ENCODE measurements around the gene WDR88.
"Not testable (repeated sequence)": the region's sequence is repeated elsewhere in the genome, so short reads cannot be mapped to it uniquely, and the experiment has no call there.

The WDR88 gene

DNA sequence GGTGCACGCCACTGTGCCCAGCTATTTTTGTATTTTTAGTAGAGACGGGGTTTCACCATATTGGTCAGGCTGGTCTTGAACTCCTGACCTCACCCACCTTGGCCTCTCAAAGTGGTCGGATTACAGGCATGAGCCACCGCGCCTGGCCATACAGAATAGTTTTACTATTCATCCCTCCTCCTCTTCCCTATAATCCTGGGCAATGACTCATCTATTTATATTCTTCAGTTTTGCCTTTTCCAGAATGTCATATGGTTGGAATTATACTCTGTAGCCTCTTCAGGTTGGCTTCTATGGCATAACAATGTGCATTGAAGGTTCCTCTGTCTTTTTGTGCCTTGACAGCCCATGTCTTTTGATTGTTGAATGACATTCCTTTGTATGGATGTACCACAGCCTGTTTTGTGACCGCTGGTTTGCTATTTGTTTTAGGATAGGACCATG, 40.0 kb downstream of the WDR88 start:
- no peak for DNase-seq (ENCODE audit: low spot score)

DNA sequence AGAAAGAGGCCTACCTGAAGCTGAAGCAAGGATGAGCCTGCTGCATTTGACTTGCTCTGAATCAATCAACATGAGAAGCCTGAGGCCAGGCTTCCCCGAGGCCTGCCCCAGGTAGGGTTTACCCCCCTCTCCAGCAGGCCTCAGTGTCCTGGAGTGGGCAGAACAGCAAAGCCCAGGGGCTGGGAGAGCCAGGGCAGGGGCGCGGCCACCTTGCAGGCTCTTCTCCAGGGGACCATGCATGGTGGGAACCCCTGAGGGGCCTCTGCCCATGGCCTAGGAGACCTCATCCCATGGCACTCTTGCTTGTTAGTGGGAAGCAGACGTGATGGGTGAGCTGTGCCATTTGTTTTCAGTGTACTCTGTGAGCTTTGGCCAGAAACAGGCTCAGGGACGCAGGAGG, 42.3 kb downstream of the WDR88 start:
- DNase-seq (ENCODE audit: low spot score), result no peak

DNA sequence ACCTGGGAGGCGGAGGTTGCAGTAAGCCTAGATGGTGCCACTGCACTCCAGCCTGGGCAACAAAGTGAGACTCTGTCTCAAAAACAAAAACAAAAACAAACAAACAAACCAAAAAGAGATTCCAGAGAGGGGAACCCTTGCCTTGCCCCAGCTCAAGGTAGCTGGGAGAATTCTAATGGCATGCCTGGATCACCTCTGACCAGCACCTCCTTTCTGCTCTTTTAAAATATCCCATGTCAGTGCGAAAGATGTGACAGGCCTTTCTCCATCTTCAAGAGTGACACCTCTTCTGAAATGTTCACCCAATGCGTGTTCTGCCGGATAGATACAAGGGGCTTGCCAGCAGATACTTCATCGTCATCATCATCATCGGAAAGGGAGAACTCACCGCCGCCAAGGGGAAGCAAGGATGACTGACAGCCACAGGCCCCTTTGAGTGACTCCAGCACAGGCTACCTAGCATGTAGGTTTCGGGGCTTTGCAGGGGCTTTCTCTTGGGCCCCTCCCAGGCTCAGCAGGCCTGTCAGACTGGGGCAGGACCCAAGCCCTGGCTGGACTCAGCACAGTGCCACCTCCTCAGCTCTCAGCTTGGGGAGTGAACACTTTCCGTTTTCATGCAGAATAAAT, 43.4 kb downstream of the WDR88 start:
- DNase-seq (ENCODE audit: low spot score), result no peak

DNA sequence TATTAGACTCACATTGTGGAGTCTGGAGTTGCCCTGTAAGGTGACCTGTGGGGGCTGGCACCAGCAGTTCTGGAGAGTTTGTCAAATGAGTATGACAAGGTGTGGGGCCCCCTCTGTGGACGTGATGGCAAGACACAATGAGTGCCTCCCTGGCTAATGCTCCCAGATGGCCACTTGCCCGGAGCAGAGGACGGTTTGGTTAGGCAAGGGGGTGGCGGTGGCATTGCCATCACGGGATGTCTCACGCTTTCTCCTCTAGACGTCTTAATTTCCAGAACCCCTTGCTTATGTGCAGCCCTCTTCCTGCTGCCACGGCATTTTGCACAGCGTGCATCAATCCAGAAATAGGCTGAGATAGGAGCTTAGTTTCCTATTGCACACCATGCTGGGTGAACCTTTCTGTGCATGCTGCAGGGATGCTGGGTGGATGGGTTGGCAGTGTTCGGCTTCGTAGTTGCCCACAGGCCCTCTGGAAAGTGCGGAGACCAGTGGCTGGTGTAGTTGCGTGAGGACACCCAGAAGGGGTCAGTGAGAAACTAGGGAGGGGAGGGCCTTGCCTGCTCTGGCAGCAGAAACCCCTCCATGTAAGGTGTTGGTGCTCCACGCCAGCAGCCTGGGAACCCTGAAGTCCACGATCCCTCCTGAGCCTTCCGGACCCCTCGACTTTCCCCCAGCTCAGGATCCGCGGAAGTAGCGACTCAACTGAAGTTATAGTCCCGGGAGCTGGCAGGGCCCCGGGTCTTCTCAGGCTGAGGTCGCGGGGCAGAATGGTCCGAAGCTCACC, 44.2 kb downstream of the WDR88 start:
- DNase-seq (ENCODE audit: low spot score), result no peak

DNA sequence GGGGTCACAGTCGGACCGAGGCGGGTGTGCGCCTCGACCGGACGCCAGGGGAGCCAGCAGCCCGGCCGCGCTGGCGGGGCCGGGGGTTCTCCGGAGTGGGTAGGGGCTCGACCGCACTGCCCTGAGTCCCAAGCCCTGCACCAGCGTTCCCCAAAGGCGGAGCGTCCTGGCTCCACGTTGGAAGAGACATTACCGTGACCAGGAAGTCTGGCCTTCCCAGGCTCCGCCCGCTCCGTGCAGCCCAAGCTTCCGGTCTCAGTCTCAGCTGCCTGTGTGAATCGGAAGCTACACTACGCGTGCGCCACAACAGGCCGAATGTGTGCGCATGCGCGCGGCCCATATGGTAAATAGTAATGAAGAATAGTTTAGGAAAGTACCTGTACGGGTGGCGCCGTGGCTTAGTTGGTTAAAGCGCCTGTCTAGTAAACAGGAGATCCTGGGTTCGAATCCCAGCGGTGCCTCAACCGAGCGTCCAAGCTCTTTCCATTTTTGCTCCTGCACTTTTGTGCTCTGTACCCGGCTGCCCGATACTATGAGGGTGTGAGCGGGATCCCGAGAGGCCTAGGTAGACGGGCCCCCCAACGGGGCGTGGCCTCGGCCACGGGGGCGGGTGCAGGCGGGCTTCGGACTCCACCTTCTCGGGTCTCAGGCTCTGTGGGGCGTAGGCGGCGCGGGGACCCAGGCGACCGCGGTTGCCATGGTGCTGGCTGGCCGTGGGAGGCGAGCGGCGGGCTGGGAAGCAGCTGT, 44.9 kb downstream of the WDR88 start:
- peak; percentile 96 for DNase-seq (ENCODE audit: low spot score)

DNA sequence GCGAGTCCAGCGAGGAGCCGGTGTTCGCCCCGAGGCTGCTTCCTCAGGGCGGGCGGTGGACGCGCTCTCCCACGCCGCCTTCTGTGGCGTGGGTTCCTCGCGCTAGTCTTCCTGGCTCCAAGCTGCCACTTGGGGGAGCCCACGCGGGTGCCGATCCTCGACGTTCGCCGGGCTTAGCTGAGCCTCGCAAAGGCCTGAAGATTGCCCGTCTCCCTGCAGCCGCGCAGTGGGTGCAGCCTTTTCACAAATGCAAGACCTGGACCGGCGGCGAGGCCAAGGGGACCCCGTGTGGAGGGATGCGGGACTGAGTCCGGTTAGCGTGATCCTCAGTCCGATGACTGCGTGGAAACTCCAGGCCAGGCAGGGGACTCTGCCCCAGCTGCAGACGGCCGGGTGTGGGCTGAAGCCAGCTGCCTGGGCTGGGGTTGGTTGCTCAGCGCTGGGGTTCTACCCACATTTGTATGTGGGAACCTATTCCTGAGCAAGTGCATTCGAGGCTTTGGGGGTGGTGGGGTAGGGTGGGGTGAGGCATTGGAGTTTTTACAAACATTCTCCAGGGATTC, 45.6 kb downstream of the WDR88 start:
- DNase-seq (ENCODE audit: low spot score), result no peak

DNA sequence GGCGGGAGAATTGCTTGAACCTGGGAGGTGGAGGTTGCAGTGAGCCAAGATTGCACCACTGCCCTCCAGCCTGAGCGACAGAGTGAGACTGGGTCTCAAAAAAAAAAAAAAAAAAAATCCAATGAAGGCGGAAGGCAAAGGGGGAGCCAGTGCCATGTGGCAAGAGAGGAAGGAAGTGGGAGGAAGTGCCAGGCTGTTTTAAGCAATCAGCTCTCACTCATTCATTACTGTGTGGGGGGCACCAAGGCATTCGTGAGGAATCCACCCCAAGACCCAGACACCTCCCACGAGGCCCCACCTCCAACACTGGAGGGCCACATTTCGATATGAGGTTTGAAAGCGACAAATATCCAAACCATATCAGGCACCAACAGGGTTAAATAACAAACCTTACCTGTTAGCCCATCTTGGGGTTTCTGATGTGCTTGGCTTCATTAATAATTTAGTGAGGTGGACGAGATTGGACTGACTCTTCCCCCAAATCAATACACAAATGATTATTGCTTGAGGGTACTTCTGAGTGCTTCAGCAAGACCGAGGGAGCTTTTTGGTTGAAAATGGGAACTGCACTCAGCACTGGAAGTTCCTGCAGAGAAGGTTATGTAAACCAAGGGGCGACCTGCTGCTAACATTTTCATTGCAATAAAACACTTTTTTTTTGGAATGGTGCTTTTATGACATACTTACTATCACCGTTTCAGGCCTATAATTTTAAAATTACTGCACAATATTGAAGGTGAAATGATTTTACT, 54.7 kb downstream of the WDR88 start:
- no peak for DNase-seq (ENCODE audit: low spot score)

DNA sequence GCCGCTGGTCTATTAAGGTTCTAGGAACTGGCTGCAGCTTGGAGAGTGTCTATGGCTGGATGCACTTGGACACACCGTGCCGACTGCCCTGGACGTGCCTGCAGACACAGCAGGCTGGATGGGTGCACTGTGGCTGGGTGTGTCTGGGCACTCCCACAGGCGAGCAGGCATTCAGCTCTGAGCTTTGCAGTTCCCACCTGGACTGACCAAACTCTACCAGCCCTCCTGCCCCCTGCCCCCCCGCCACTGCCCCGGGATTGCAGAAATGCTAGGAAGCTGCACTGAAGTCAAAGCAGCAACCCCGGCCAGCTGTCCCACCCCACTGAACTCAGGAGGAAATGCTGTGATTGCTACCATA, 55.2 kb downstream of the WDR88 start:
- no peak for DNase-seq (ENCODE audit: low spot score)

DNA sequence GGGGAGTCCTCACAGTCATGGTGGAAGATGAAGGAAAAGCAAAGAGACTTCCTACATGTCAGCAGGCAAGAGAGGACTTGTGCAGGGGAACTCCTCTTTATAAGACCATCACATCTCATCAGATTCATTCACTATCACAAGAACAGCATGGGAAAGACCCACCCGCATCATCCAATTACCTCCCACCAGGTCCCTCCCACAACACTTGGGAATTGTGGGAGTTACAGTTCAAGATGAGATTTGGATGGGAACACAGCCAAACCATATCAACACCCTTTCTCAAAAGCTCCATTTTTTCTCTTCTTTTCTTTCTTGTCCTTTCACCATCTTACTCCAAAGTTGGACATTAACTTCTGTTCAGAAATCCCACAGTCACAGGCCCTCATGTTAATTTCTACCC, 57.5 kb downstream of the WDR88 start:
- no peak for DNase-seq (ENCODE audit: low spot score)

DNA sequence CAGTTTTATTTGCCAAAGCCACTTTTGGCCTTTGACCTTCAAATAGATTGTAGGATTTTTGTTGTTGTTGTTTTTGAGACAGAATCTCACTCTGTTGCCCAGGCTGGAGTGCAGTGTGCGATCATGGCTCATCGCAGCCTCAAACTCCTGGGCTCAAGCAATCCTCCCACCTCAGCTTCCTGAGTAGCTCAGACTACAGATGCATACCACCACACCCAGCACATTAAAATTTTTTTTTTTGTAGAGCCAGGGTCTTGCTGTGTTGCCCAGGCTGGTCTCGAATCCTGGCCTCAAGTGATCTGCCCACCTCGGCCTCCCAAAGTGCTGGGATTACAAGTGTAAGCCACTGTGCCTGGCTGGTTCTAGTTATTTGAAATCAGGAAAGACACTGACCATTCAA, 59.2 kb downstream of the WDR88 start:
- DNase-seq (ENCODE audit: low spot score), result not testable (repeated sequence)

DNA sequence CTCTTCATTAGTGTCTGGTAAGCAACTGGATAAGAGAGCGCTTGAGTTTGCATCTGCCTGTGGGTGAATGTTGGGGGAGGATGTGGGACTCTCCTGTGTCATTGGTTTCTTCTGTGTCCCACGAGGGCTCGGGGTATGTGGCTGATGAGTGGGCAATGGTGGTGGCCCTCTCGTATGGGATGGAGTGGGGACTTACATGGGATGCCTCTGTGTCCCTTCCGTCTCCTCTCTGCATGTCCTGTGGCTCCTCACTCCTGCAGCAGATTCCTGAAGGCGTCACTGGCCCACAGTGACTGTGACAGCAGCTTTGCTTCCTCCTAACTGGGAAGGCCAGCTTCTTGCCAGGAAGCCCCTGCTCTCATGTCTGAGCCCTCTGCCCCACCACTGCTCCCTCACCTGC, 59.6 kb downstream of the WDR88 start:
- no peak for DNase-seq (ENCODE audit: low spot score)

DNA sequence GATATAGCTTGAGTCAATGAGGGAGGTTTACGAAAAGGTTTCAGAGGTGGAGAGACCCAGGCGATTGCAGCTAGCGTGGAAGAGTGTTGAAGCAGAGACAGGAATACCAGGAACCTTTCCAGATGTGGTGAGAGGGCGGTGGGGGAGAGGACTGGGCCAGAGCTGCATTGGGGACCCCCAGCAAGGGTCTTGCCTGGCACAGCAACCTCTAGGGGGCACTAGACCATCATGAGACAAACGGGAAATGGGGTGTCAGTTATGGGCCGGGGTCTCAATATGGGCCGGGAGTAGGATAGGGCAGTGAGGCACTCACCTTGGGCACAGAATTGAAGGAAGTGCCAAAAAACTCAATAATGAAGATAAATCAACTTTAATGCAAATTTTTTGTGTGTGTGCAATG, 60.1 kb downstream of the WDR88 start:
- DNase-seq (ENCODE audit: low spot score), result no peak

DNA sequence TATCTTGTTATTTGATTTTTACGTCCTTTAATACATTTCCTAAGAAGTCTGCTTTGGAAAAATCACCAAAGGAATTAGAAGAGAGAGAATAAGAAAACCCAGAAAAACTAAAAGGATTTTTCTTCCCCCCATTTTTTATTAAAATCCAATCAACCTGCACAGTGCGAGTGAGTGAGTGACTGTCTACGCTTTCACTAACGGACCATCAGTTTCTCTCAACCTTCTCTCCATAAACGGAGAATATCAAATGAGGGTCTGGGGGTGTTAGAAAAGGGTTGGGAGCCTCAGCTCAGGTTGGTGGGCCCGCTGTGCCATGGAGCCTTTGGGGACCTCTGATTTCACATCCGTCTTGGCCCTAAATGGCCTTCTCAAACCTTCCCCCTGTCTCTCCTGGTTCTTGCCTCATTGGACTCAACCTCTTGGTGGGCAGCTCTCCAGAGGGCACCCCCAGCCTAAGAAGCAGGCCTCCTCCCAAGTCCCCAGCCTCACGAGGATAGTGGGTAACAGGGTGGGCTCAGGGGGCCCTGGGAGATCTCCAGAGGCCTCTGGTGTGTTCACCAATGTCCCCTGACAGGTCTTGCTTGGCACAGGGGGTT, 61.5 kb downstream of the WDR88 start:
- no peak for DNase-seq (ENCODE audit: low spot score)

DNA sequence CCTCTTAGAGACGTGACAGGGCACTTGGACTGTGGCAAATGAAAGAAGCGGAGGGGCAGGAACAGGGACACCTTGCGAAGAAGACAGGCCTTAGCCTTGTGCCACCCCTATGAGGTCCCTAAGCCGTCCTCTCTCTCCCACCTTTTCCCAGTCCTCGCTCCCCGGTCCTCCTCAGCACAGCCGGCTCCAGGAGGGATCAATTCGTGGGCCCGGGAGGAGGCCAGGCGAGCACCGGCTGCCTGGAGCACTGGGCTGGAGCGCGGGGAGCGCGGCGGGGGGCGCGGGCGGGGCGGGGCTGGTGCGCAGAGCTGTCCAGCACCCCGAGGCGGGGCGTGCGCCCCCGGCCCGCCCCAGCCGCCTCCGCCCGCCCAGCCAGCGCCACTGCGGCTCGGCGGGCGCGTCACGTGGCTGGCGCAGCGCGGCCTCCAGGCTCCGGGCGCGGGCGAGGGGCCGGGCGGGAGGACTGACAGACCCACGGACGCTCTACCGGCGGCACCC, 62.0 kb downstream of the WDR88 start, which contains the start of gene LRP3:
Gene LRP3 (plus strand): TSS at position 466 of the 498 bp plus-strand sequence. CDS start 456 bp downstream, outside the sequence.
- no peak for DNase-seq (ENCODE audit: low spot score)

DNA sequence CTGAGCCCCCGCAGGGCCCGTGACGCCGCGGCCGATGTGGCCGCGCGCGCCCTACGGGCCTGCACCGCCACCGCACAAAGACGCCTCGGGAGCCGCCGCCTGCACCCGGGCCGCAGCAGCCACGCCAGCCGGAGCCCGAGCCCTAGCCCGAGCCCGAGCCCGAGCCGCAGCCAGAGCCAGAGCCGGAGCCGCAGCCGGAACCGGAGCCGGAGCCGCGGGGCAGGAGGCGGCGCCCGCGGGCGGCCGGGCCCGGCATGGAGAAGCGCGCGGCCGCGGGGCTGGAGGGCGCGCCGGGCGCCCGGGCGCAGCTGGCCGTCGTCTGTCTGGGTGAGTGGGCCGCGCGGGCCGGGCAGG, 62.6 kb downstream of the WDR88 start:
- no peak for DNase-seq (ENCODE audit: low spot score)

DNA sequence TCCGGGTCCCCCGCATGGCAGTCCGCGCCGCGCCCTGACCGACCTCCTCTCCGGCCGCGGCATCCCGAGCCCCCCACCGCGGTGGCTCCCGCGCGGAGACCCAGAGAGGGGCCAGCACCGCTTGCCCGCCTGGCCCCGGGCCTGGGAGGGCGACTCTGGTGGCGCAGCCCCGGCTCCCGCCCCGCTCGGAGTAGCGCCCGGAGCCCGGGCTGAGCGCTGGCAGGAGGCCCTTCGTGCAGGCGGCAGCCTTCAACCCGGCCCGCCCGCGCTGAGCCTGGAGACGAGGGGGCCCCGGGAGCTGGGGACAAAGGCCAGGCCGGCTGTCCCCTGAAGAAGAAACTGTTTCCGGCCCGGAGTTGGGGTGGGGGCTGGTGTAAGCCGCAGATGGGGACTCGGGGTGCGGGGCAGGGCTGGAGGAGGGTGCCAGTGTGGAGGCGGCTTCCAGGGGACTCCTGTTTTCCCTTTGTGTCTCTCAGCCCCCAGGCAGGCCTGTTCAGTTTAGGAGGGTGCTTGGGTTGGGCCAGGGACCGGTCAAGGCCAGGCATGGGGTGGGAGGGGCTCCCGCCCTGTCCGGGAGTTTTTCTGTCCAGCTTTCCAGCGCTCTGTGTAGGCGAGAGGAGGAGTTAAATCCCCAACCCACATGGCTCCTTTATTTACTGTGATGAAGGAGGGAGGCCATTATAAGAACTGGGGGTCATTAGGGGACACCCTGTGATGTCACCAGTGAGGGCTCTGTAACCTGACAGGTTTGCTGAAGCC, 63.2 kb downstream of the WDR88 start:
- no peak for DNase-seq (ENCODE audit: low spot score)

DNA sequence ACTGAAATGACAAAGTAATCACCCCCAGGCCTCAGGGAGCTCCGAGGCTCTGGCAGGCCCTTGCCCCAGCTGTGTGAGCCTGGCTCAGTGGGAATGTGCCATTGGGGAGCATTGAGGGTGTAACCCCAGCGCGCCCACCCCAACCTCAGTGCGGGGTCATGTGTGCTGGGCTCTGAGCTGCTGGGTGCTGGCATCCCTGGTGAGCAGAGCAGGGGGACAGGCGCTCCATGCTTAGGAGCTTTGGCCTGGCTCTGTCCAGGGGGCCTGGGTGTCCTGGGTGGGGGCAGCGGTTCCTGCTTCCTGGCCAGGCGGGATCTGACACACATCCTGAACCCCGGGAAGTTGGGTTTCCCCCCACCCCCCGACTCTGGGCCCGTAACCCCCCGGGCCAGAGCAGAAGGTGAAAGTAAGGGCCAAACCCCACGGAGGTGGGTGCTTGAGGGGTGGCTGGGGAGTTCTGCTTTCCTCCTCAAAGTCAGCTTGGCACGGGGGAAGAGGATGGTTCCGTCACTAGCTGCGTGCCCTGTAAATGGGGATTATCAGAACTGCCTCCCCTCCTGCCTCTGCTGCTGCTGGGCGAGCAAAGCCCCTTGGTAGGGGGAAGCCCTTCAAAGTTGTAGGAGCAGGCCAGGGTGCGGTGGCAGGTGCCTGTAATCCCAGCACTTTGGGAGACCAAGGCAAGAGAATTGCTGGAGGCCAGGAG, 63.9 kb downstream of the WDR88 start:
- no peak for DNase-seq (ENCODE audit: low spot score)

DNA sequence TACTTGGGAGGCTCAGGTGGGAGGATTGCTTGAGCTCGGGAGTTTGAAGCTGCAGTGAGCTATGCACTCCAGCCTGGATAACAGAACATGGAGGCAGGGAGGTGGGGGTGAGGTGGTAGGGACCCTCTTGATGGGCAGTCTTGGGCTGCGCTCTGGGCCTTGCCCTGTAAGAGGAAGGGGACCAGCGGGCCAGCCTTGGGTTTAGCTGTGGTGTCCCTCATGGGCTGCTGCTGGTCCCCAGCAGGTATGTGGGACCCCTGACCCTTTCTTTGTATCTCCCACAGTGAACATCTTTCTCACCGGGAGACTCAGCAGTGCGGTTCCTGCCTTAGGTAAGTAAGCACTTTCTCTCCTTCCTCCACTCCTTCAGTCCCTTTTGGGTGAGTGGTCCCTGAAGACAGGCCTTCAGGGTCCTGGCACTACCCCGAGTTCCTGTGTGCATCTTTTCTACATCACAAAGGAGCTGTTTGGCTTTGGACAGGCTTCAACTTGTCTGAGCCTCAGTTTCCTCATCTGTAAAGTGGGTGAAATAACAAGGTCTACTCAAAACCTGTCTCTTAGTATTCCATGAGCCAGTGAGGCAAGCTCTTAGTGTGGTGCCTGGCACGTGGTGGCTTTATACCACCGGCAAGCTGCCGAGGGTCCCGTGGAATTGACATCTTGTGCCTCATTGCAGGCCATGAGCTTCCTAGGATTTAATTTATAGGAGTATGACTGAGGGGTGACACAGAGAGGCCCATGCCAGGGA, 64.7 kb downstream of the WDR88 start:
- DNase-seq (ENCODE audit: low spot score), result no peak

DNA sequence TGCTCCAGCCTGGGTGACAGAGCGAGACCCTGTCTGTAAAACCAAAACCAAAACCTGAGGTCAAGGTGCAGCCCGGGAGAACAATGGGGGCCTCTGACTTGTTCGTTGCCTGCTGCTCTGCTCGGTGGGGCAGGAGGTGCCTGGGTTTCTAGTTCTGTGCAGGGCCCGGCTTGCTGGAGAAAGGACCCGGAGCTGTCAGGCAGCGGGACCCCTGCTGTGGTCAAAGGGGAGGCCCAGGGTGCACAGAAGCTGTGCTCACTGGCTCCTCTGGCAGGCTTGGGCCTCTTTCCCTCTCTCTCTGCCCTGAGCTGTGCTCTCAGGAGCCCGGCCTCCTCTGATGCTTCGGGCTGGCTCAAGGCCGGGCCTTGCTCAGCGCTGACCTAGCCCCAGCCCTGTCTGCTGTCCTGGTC, 65.7 kb downstream of the WDR88 start:
- DNase-seq (ENCODE audit: low spot score), result no peak

Measured in hematopoietic multipotent progenitor cell treated with erythropoietin and hydrocortisone succinate and interleukin-3 and kit ligand, for 15 days (in vitro differentiated cells).